ENCODE data around the gene VENTX.
A peak's percentile ranks its signal among the peaks of the same experiment; 100 is the strongest.

VENTX gene

DNA sequence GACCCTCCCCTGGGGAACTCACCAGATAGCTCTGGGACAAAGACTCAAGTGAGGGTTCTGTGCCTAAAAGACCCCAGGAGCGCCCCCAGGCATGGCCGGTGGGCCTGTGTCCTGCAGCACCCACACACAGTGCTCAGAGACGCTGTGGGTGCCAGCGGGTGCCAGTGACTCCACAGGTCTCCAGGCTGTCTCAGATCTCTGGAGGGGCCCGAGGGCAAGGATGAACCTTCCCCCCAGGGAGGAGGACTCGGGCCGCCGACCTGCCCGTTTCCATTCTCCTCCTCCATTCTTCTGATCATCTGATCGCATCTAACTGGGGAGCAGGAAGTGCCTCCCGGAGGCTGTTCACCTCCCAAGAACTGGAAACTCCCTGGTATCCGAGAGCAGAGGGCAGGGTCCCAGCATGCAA is 38.0 kb downstream of the VENTX start:
- no peak for DNase-seq

GRCh38 chr10:133276100-133276434 is 38.4 kb downstream of the VENTX start:
- DNase-seq, result no peak

DNA sequence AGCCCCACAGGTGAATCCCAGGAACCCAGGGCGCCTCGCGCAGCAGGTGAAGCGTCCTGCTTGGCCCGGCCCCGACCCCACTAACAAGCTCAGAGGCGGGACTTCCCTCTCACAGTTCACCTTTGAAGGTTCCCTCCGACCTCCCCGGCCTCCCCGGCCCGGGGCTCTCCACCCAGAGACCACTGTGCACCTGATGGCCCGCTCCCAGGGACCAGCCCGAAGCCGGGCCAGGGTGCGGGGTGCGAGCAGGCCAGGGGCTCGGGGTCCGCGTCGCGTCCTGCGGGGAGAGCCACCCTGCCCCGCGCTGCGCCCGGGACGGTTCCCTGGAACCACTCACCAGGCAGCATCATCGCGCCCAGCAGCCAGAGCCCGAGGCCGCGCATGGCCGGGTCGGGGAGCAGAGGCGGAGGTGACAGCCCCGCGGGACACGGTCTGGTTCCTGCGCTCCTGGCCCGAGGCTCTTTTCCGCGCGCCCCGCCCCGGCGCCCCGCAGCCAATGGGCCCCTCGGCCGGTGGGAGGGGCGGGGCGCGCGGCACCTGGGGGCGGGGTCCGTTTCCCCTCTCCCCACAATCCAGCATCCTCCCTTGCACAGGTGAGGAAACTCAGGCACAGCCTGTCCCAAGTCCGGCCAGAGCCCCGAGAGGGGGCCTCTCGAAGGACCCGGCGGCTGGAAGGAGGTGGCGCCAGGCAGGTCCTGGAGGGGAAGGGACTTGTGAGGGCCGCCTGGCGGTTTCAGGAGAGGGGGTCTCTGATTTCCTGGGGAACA is 39.0 kb downstream of the VENTX start, which contains the start of gene ADAM8:
Gene ADAM8 (minus strand): TSS at position 434 of the 767 bp plus-strand sequence. CDS start 51 bp downstream, at position 383.
- no peak for DNase-seq

DNA sequence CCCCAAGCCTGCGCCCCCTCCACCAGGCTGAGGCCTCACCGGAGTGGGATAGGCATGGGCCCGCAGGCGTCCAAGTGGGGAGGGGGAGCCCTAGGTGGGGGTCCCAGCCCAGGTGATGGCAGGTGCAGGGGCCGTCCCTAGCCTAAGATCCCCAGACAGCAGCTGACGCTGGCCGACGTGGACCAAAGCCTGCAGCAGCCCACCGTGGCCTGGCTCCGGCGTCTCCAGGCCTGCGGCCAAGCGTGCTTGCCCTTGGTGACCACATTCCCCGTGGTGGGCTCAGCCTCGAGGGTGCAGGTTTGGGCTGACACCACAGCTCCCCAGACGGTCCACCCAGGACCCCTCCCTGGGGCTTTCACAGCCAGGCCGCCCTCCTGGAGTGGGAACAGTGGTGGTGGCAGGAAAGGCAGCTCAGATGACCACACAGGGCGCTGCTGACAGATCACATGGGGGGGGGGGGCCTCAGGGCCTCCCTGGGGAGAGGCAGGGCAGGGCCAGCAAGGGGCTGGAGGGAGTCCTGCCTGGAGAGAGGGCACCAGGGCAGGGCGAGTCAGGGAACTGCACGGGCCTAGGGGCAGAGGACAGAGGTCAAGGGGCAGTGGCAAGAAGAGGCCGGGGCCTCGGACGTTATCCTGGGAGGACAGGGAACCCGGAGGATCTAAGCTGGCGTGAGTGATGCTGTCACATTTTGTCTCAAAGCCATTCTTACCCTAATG is 39.8 kb downstream of the VENTX start:
- no peak for DNase-seq

DNA sequence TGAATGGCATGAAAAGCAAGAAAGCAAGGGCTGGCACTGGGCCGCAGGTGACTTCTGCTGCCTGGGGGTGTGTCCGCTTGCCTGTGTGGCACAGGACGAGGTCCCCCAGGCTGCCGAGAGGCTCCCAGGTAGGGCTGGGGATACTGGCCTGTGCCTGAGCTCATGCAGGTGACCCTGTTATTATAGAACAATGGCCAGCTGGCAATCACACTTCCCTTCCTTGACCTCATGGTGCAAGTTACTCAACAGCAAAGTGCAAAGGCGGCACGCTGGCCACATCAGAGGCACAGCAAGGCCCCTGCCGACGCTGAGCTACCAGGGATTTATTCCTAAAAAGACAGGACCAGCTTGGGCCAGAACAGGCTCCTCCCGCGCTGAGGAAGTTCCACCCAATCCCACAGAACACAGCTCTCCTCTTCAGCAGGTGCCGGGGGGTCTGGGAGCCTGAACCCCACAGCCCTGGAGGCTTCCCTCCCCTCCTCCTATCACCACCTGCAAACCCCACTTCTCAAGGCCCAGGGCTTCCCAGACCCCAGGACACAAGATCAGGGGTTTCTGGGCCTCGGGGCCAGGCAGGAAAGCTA is 40.4 kb downstream of the VENTX start:
- peak; percentile 46 to 51 for DNase-seq

- DNase-seq, result peak; percentile 71 to 80
Measured at GRCh38 chr10:133278577-133279265, 41.1 kb downstream of the VENTX start.

DNA sequence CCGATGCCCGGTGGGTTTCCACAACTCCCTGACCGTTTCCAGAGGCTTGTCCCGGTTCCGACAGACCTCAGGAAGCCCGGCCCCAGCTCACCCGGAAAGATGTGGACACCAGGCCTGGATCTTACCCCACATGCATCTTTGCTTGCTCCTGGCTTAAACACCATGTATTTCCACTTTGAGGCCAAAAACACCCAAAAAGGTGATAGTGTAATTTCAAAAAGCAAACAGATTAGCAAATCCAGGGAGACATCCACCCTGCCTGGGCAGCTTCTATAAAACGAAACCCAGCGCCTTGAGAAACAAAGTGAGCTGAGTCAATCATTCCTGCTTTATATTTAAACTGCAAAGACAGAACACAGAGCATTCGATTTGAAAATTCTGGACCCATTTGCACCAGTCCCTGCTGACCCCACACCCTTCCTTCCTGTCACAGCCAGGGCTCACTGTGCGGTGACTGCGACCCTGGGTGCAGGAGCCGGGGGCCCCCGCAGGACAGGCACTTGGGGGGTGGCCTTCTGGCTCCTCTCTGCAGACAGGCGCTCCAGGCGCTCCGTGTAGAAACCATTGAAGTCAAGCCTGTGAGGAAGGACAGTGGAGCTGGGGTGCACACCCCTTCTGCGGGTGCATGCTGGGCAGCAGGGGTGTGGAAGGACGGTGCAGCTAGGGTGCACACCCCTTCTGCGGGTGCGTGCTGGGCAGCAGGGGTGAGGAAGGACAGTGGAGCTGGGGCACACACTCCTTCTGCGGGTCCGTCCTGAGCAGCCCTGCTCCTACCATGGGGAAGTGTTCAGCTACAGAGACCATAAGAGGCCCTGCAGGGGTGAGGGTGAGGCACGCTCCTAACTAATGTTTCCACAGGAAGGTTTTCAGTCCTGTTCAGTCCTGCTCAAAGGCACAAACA is 41.9 kb downstream of the VENTX start:
- no peak for DNase-seq

DNA sequence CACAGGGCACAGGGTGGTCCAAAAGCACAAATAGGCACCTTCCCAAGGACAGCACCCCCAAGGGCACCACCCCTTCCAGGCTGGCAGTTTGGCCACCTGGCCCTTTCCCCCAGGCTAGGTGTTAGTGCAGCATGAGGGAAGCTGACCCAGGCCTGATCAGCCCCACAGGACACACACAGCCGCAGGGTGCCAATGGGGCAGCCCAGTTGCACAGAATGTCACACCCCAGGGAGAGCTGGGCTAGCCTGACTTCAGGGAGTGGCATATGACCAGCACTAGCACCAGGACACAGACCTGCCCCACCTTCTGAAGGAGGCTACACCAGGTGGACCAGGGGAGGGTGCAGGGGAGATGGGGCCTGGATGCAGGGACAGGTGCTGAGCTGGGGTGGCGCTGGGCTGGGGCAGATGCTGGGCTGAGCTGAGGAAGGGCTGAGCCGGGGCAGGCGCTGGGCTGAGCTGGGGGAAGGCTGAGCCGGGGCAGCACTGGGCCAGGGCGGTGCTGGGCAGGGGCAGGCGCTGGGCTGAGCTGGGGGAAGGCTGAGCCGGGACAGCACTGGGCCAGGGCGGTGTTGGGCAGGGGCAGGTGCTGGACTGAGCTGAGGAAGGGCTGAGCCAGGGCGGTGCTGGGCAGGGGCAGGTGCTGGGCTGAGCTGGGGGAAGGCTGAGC is 42.9 kb downstream of the VENTX start:
- no peak for DNase-seq

- DNase-seq, result no peak
Measured at GRCh38 chr10:133281084-133281483, 43.4 kb downstream of the VENTX start.

DNA sequence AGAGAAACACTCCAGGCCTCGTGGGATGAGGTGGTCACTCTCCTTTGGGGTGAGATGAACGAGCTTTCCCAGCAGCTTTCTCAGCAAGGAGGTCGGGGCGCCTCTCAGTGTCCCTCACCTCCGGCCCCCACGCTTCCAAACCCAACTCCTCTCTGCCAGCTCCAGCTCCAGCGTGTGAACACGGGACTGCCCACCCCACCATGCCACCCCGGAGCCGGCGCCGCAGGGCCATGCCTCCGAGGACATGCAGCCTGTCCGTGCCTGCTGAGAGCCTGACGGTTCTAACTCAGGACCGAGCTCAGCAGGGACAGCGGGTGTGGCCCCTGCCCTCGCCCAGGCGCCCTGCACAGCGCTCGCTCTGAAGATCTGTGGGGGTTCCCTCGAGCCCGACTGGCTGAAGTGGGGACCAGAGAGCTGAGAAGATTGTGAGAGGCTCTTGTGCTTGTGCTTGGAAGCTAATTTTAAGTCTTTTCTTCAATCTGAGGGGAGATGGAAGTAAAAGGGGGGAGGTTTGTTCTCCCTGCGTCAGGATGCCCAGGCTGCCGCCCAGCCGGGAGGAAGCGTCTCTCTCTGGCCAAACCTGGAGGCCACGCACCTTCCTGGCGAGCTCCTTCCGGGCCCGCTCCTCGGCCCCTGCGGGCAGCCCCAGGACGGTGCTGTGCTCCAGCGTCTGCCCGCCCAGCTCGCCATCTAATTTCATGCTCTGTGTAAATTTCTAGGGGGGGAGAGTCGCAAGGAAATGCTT is 44.1 kb downstream of the VENTX start:
- no peak for DNase-seq

- no peak for DNase-seq
Measured at GRCh38 chr10:133282846-133283390, 45.3 kb downstream of the VENTX start.

GRCh38 chr10:133283931-133284330 is 46.3 kb downstream of the VENTX start:
- no peak for DNase-seq

GRCh38 chr10:133285217-133285616 is 47.6 kb downstream of the VENTX start:
- no peak for DNase-seq

DNA sequence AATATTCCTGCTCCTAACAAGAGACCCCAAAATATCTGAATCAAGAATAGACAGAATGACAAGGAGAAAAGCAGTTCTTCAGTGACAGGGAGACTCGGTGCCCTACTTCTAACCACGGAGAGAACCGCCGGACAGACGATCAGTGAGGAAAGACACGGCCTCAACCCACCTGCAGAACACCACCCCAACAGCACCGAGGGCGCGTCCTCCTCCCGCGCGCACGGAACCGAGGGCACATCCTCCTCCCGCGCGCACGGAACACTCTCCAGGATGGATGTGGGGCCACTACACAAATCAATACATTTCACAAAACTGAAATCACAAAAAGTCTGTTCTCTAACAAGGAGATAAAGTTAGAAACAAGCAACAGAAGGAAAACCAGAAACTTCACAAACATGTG is 48.7 kb downstream of the VENTX start:
- DNase-seq, result no peak

GRCh38 chr10:133287832-133288500 is 50.3 kb downstream of the VENTX start:
- DNase-seq, result no peak

DNA sequence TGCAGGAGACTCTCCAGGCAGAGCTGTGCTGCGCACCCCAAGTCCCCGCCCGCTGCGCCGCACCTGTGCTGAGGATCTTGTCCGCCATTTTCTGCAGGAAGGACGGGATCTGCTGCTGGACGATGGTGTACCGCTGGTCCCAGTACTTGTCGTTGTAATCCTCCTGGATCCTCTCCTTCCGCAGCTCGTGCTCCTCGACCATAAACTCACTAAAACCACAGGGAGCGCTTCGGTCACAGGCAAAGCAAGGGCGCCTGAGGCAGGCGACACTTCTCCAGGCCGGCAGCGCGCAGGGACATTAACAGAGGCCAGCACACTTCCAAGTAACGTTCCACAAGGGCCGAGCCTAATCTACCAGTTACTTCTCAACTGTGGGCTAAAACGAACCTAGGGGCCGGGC is 52.1 kb downstream of the VENTX start:
- no peak for DNase-seq
